Neural cell (in vitro differentiated cells): ENCODE data around the gene GDPD2.
A peak's percentile ranks its signal among the peaks of the same experiment; 100 is the strongest.

ENCODE experiments used
- CTCF ChIP-seq: fragments of 450-650 bp; IDR thresholded peaks from 2 replicates; pipeline ENCODE4 v1.5.1; 2014; ENCODE audit warnings: antibody characterized with exemption, mild to moderate bottlenecking, moderate library complexity; ENCODE audit not compliant: poor library complexity, severe bottlenecking
- EP300 ChIP-seq: fragments of 450-650 bp; conservative IDR thresholded peaks from 2 replicates; pipeline ENCODE4 v1.6.1; 2014; ENCODE audit warnings: antibody characterized with exemption, mild to moderate bottlenecking, moderate library complexity; ENCODE audit not compliant: poor library complexity, severe bottlenecking
- EZH2 ChIP-seq: fragments of 200-600, 300-800 bp; shearing (Covaris generic), sonication (generic); IDR thresholded peaks from 2 replicates; pipeline ENCODE4 v1.6.1; 2014; ENCODE audit warnings: antibody characterized with exemption, low read length, borderline replicate concordance, mild to moderate bottlenecking; ENCODE audit not compliant: insufficient read depth, poor library complexity, severe bottlenecking
- POLR2AphosphoS5 ChIP-seq: IDR thresholded peaks from 2 replicates; pipeline ENCODE4 v1.6.1; 2012
- SMC3 ChIP-seq: fragments of 450-650 bp; conservative IDR thresholded peaks from 2 replicates; pipeline ENCODE4 v1.6.1; 2014; ENCODE audit warnings: antibody characterized with exemption, mild to moderate bottlenecking, moderate library complexity; ENCODE audit not compliant: poor library complexity

DNA sequence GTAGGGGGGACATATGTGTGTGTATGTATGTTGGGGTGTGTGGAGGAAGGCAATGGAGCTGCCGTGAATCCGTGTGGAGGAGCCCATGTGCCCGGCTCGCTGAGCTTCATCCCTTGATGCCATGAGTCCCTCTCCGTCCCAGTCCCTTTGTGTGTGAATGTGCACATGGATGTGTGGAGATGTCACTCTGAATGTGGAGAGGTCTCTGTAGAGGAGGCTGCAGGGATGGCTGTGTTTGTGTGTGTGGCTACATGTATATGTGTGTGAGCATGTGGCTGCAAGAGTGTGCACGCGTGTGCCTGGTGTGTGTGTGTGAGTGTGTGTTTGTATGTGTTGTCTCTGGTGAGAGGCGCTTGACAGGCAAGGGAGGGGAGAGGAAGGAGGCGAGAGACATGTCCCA lies 22.8 kb downstream of the GDPD2 start:
- TF ChIP-seq CTCF (no peak), POLR2AphosphoS5 (peak; percentile 28), EZH2 (no peak), SMC3 (no peak), EP300 (no peak)
